NCI-H1436 (cell line): ENCODE data around the gene HCN2.
"Not testable (repeated sequence)": the region's sequence is repeated elsewhere in the genome, so short reads cannot be mapped to it uniquely, and the experiment has no call there.

Experiments used
- DNase-seq: peaks from one replicate; lab custom pipeline; 2025; lab: John Stamatoyannopoulos, UW

HCN2 gene

GRCh38 chr19:604355-604754, 14.7 kb downstream of the HCN2 start:
- DNase-seq = no peak

DNA sequence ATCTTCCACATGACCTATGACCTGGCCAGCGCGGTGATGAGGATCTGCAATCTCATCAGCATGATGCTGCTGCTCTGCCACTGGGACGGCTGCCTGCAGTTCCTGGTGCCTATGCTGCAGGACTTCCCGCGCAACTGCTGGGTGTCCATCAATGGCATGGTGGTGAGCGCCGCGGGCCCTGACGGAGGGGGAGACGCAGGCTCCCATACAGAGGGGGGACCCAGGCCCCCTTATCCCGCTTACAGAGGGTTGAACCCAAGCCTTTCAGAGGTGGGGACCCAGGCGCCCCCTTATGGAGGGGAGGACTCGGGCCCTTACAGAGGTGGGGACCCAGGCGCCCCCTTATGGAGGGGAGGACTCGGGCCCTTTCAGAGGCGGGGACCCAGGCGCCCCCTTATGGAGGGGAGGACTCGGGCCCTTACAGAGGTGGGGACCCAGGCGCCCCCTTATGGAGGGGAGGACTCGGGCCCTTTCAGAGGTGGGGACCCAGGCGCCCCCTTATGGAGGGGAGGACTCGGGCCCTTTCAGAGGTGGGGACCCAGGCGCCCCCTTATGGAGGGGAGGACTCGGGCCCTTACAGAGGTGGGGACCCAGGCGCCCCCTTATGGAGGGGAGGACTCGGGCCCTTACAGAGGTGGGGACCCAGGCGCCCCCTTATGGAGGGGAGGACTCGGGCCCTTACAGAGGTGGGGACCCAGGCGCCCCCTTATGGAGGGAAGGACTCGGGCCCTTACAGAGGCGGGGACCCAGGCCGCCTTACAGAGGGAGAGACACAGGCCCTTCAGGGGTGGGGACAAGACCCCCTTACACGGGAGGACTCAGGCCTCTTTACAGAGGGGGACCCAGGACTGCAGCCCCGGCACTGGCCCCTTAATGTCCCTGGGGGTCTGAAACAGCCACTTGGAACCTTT, 15.6 kb downstream of the HCN2 start:
- not testable (repeated sequence) for DNase-seq

GRCh38 chr19:607301-608154, 17.8 kb downstream of the HCN2 start:
- DNase-seq = no peak

DNA sequence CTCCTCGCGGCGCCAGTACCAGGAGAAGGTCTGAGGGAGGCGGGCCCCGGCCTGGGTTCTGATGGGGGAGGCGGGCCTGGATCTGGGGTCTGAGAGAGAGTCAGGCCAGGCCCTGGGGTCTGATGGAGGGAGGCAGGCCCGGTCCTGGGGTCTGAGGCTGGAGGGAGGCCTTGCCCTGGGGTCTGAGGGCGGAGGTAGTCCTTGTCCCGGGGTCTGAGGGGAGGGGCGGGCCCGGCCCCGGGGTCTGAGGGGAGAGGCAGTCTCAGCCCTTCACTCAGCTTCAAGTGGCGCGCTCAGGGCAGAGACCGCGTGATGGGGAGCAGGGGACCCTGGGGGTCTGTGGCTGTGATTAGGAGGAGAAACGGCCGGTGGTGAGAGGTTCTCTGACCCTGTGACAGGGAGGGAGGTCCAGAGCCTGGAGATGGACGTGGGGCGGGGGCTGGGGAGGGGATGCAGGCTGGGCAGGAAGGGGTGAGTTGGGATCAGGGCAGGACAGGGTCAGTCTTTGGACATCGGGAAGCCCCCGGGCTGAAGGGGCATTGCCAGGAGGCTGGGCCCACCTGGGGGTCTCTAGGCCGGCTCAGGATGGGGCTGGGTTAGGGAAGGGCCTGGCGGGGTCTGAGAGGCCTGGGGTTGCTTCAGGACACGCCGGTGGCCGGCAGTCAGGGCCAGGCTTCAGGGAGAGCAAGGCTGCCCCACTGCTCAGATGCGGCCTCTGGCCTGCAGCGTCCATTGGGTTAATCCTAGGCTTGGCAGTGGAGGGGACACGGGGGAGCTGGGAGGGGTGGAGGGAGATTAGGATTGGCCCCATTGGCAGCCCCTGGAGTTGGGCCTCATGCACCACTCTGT, 18.7 kb downstream of the HCN2 start:
- DNase-seq = no peak

- DNase-seq = no peak
Measured at GRCh38 chr19:609004-609346, 19.3 kb downstream of the HCN2 start.

- no peak for DNase-seq
Measured at GRCh38 chr19:610071-610800, 20.6 kb downstream of the HCN2 start.

DNA sequence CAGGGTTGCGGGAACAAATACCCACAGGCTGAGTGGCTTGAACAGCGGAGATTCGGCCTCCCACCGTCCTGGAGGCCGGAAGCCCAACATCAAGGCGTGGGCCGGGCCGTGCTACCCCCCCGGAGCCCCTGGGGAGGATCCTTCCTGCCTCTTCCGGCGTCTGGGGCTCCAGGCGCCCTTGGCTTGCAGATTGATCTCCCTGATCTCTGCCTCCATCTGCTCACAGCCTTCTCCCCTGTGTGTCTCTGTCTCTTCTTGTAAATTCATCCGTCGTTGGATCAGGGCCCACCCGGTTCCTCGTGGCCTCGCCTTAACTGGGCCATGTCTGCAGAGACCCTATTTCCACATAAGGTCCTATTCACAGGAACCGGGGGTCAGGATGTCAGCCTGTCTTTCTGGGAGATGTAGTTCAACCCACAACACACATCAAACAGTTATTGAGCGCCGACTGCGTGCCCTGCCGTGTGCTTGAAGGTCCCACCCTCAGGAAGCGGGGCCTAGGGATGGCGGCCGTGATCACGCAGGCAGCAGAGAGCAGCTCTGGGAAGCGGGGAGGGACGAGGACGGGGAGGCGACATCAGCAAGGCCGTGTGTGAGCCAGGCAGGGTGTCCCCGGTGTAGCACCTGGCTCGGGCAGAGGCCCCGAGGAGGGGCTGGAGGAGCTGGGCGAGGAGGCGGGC, 21.3 kb downstream of the HCN2 start:
- DNase-seq = peak; percentile 53

DNA sequence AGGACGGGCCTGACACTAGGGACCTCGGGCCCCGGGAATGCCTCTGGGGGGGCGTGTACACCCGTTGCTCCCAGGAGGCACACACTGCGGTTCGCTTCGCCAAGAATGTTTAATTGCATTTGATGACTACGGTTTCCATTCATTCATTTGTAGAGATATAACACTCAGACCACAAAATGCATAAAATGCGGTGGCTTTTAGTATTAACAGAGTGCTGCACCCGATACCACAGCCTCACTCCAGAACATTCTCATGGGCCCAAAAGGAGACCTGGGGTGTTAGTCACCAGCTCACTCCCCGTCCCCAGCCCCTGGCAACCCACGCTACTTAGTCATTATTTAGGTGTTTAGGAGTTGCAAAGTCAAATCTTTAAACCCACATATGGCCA, 21.8 kb downstream of the HCN2 start:
- peak; percentile 56 for DNase-seq

- no peak for DNase-seq
Measured at GRCh38 chr19:612941-613340, 23.3 kb downstream of the HCN2 start.

GRCh38 chr19:613732-614567, 24.3 kb downstream of the HCN2 start:
- no peak for DNase-seq

- DNase-seq = no peak
Measured at GRCh38 chr19:615619-616018, 25.9 kb downstream of the HCN2 start.

GRCh38 chr19:616062-616700, 26.5 kb downstream of the HCN2 start:
- DNase-seq = no peak

- no peak for DNase-seq
Measured at GRCh38 chr19:616747-617526, 27.3 kb downstream of the HCN2 start.

- no peak for DNase-seq
Measured at GRCh38 chr19:617551-618246, 28.0 kb downstream of the HCN2 start.

GRCh38 chr19:618247-618619, 28.6 kb downstream of the HCN2 start:
- DNase-seq = no peak

DNA sequence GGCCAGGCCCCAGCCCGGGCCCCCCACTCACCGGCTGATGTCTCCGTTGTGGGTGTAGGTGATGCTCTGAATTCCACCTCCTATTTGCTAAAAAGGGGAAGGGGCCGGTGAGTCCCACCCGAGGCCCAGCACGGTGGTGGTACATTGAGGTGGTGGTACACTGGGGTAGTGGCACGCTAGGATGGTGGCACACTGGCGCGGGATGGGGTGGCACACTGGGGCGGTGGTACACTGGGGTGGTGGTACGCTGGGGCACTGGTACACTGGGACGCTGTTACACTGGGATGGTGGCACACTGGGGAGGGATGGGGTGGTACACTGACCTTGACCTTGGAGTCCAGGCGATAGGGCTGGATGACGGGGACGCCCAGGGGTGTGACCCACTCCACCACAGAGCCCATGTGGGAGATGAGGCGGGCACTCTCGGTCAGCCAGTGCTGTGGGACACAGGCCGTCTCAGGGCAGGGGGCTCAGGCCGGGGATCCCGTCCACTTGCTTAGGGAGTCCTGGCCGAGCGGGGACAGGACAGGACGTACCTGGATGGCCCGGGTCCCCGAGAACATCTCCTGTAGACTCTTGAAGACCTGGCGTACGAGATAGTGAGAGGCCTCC, 29.1 kb downstream of the HCN2 start:
- no peak for DNase-seq

DNA sequence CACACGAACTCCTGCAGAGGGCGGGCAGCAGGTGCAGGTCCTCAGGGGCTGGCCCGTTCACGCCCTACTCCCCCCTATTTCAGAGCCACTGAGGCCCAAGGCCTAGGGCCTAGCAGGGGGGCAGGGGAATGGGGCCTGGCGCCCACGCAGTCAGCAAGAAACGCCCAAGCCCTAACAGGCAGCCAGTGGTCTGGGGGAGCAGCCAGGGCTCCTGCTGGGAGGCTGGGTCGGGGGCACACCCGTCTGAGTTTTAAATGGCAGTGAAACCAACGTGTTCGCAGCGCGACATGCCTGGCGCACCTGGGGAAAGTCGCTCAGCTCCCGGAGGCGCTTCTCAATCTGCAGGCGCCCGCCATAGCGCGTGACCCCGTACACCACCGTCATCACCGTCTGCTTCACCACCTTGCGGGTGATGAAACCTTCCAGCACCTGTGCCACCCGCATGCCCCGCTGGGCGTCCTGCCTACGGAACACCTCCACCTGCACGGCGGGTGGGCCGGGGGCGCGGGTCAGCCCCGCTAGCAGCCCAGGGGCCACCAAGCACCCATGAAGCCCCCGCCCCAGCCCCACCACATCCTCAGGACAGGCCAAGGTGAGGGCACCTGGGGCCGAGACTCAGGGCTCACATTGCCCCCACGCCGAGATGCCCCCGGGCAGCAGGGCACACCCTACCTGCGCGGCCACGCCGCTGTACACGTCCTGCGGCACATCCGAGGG, 29.8 kb downstream of the HCN2 start:
- no peak for DNase-seq
